Esophagus muscularis mucosa (tissue), 3 donors: Measurements from ENCODE around the gene GALNTL6.

ENCODE experiments used
- CTCF ChIP-seq, 3 experiments: fragments of 200-600 bp in 2 of 3; fragments of 450-650 bp in 1 of 3; sonication (generic) in 2 of 3; IDR thresholded peaks; one replicate each; pipeline ENCODE4 v1.5.1; 2017 to 2019; ENCODE audit warnings: antibody characterized with exemption in 3 of 3, mild to moderate bottlenecking in 2 of 3, moderate library complexity in 1 of 3
- POLR2A ChIP-seq: fragments of 450-650 bp; IDR thresholded peaks from one replicate; pipeline ENCODE4 v1.6.1; 2017; ENCODE audit warnings: antibody characterized with exemption, moderate library complexity, mild to moderate bottlenecking, low read depth
- POLR2AphosphoS5 ChIP-seq, 2 donors: sonication (generic); formaldehyde crosslinking; IDR thresholded peaks; one replicate each; pipeline ENCODE4 v1.6.1; 2017; ENCODE audit warnings: antibody characterized with exemption in 2 of 2

GRCh38 chr4:173052439-173052838, 1239.2 kb downstream of the GALNTL6 start:
- TF ChIP-seq CTCF (IDR thresholded peaks at IDR 0.05) (no peak), POLR2A (no peak), POLR2AphosphoS5 (IDR thresholded peaks at IDR 0.05) (no peak)
